Measurements from ENCODE around the gene RELN. TPM values are rescaled to one million over a fixed set of nuclear protein-coding genes. Genes with fewer than 3 reads are reported as not detected.

The RELN gene
- total and polyA plus RNA-seq, 9 of the 15 experiments (the other 6 are each of a cell fraction or from before 2014, with no cell fraction given) = 12.9 to 43.2 (median 18.1) TPM

DNA sequence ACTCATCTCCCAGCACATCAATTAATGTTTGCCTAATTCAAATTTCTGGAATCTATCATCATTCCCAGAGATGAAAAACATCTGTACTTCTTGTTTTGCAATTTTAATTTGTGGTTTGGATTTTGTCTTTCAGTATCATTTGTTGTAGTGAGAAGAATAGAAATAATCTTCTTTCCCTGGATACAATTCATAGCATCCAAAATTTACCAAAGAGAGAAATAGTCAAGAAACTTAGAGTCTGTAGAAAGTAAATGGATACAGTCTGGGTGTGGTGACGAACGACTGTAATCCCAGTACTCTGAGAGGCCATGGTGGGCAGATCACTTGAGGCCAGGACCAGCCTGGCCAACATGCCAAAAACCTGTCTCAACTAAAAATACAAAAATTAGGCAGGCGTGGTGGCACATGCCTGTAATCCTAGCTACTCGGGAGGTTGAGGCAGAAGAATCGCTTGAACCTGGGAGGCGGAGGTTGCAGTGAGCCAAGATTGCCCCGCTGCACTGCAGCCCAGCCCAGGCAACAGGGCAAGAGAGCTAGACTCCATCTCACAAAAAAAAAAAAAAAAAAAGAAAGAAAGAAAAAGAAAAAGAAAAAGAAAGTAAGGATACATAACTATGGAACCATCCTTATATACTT is 193.0 kb downstream of the RELN start:
- no peak for FAIRE-seq
- H3K9ac ChIP-seq (ENCODE audit: insufficient read depth in 1 of 2, low read depth in 2 of 2, low read length in 2 of 2) = no peak overlapping the region
- H2AFZ ChIP-seq (ENCODE audit: low read depth, low read length) = no peak overlapping the region
- no peak overlapping the region for H3K4me3 ChIP-seq
- in situ Hi-C loops (cut with MboI) = no loop called here
- H3K27ac ChIP-seq (ENCODE audit: extremely low read depth, low read depth, low read length) = no peak overlapping the region
- peaks cover 0 to 5% of the 10 kb centered on the region in 2 experiments; a peak in 2 of 5 replicates for H3K4me1 ChIP-seq (replicated peaks in 1 of 2; ENCODE audit: control insufficient read depth in 2 of 2, insufficient read depth in 2 of 2, low read length in 2 of 2)
- H3K36me3 ChIP-seq (ENCODE audit: control insufficient read depth, insufficient read depth, low read length) = no peaks in the 10 kb centered on the region
- no peak for ATAC-seq
- H3K9me1 ChIP-seq (ENCODE audit: control insufficient read depth, insufficient read depth, low read length) = no peaks in the 10 kb centered on the region
- no peaks in the 10 kb centered on the region; a peak in 1 of 5 replicates for H3K27me3 ChIP-seq (ENCODE audit: control insufficient read depth in 2 of 2, insufficient read depth in 2 of 2, low read length in 2 of 2)
- no peaks in the 10 kb centered on the region for H3K9me3 ChIP-seq (replicated peaks; ENCODE audit: control insufficient read depth, insufficient read depth, low read depth, low read length)
- H4K20me1 ChIP-seq (replicated peaks; ENCODE audit: control insufficient read depth, insufficient read depth, low read length) = no peaks in the 10 kb centered on the region
- DNase-seq (ENCODE audit: extremely low read depth in 1 of 4, low spot score in 3 of 4) = no peak
- 74% methylated on average over 7 of the region's 7 CpGs for WGBS (ENCODE audit: insufficient coverage, low coverage, missing lambda C conversion rate)
- no peaks in the 10 kb centered on the region for H3K79me2 ChIP-seq (ENCODE audit: control insufficient read depth, insufficient read depth, low read length)
- intact Hi-C loops (cut with micrococcal nuclease) = no loop called here
- ChIA-PET CTCF (ENCODE audit: low intra/inter-chr PET ratio) (no interaction called here), POLR2A (no interaction called here)
- BruUV-seq (replicated peaks) = no TSS peak
- H3K4me2 ChIP-seq (ENCODE audit: insufficient read depth, low read length) = no peak overlapping the region
- TF ChIP-seq CBX8 (IDR thresholded peaks at IDR 0.05; ENCODE audit: borderline replicate concordance, extremely low read depth, low read depth, low read length, poor library complexity, severe bottlenecking) (no peak), HMBOX1 (IDR thresholded peaks at IDR 0.05) (no peak), SMAD2 (IDR thresholded peaks at IDR 0.05; ENCODE audit: low read depth, low read length) (no peak), DACH1 (IDR thresholded peaks at IDR 0.05; ENCODE audit: partially characterized antibody) (no peak), HNRNPL (IDR thresholded peaks at IDR 0.05; ENCODE audit: low read depth, low read length) (no peak)
- TF ChIP-seq, protein P1, sequence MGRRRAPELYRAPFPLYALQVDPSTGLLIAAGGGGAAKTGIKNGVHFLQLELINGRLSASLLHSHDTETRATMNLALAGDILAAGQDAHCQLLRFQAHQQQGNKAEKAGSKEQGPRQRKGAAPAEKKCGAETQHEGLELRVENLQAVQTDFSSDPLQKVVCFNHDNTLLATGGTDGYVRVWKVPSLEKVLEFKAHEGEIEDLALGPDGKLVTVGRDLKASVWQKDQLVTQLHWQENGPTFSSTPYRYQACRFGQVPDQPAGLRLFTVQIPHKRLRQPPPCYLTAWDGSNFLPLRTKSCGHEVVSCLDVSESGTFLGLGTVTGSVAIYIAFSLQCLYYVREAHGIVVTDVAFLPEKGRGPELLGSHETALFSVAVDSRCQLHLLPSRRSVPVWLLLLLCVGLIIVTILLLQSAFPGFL (CRISPR knock-in tag; IDR thresholded peaks at IDR 0.05) = no peak
- TF ChIP-seq, protein P2, sequence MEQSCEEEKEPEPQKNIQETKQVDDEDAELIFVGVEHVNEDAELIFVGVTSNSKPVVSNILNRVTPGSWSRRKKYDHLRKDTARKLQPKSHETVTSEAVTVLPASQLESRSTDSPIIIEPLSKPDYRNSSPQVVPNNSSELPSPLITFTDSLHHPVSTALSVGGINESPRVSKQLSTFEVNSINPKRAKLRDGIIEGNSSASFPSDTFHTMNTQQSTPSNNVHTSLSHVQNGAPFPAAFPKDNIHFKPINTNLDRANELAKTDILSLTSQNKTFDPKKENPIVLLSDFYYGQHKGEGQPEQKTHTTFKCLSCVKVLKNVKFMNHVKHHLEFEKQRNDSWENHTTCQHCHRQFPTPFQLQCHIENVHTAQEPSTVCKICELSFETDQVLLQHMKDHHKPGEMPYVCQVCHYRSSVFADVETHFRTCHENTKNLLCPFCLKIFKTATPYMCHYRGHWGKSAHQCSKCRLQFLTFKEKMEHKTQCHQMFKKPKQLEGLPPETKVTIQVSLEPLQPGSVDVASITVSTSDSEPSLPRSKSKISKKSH (CRISPR knock-in tag; IDR thresholded peaks at IDR 0.05) = no peak
